ENCODE results near the gene CCDC107. TPM values are rescaled to one million over a fixed set of nuclear protein-coding genes. Genes with fewer than 3 reads are reported as not detected.
"Not testable (repeated sequence)": the region's sequence is repeated elsewhere in the genome, so short reads cannot be mapped to it uniquely, and the experiment has no call there.

CCDC107 gene, protein sequence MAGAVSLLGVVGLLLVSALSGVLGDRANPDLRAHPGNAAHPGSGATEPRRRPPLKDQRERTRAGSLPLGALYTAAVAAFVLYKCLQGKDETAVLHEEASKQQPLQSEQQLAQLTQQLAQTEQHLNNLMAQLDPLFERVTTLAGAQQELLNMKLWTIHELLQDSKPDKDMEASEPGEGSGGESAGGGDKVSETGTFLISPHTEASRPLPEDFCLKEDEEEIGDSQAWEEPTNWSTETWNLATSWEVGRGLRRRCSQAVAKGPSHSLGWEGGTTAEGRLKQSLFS
- total RNA-seq = 10 to 100 TPM; 17.7 to 29.8 (median 27.5) TPM
- total RNA-seq (2013) = 20.2 TPM
- total RNA-seq = 2.1 to 23.6 (median 16.6) reads per million in 29 experiments

GRCh38 chr9:35658137-35658967, at the start of gene CCDC107:
Gene CCDC107, plus strand, starts transcription at chr9:35658292. Its CDS starts 88 bp downstream, at chr9:35658380.
- DNase-seq = peak; percentile 57 to 90 (median 78)
- peak within 1 kb of the TSS; percentile 81 to 95 for H3K4me3 ChIP-seq (ENCODE audit: control insufficient read depth in 1 of 2, extremely low read depth in 1 of 2, low read length in 1 of 2)
- H3K4me1 ChIP-seq (ENCODE audit: control insufficient read depth in 1 of 2, extremely low read depth in 1 of 2, insufficient read depth in 2 of 2, low read length in 2 of 2) = peaks cover 29 to 76% of the 10 kb centered on the region in 2 experiments
- Mint-ChIP-seq H3K36me3 (peaks cover 23% of the 10 kb centered on the region), H3K9me3 (no peaks in the 10 kb centered on the region), H3K4me1 (peaks cover 71 to 82% (median 74%) of the 10 kb centered on the region in 3 donors), H3K4me3 (peak within 1 kb of the TSS; percentile 84 to 93 (median 89)), H3K27me3 (peaks cover 4 to 5% of the 10 kb centered on the region in 2 donors), H3K27ac (peak within 1 kb of the TSS; percentile 96 to 99)
- H3K36me3 ChIP-seq (ENCODE audit: control insufficient read depth in 2 of 2, extremely low read depth in 1 of 2, insufficient read depth in 1 of 2, low read length in 1 of 2) = peaks cover 0 to 14% of the 10 kb centered on the region in 2 donors
- under 1% methylated on average over 51 of the region's 67 CpGs for WGBS (ENCODE audit: insufficient coverage)
- H3K27me3 ChIP-seq (replicated peaks in 1 of 2; ENCODE audit: control insufficient read depth in 2 of 2, extremely low read depth in 1 of 2, insufficient read depth in 2 of 2, low read length in 1 of 2) = no peaks in the 10 kb centered on the region
- ChIA-PET CTCF (interaction anchor here (0.6 to 7.1 kb wide), 28 partner anchors 11 to 587 kb away, joined by 3 to 122 read pairs (median 4); partner anchors contain the start of genes CREB3 (in 1 of the 2), TESK1 (in 1 of the 2), TLN1 (in 1 of the 2) and TPM2 (in 1 of the 2)), POLR2A (interaction anchor here (0.6 to 1.4 kb wide), 5 partner anchors 9 to 19 kb away, joined by 3 to 5 read pairs (median 4); no protein-coding TSS in a partner anchor)
- ATAC-seq (replicated peaks in 1 of 4) = peak; percentile 66 to 82 (median 70)
- H3K27ac ChIP-seq (ENCODE audit: low read length) = peak within 1 kb of the TSS; percentile 99
- no peaks in the 10 kb centered on the region for H3K9me3 ChIP-seq

GRCh38 chr9:35609001-35609819, 48.9 kb upstream of the CCDC107 start:
- H3K9me3 ChIP-seq = no peaks in the 10 kb centered on the region
- DNase-seq = no peak
- Mint-ChIP-seq H3K36me3 (peaks cover 13% of the 10 kb centered on the region), H3K4me1 (peaks cover 27 to 29% (median 28%) of the 10 kb centered on the region in 3 donors), H3K4me3 (no peak overlapping the region), H3K27me3 (no peaks in the 10 kb centered on the region), H3K27ac (no peak overlapping the region), H3K9me3 (no peaks in the 10 kb centered on the region)
- peaks cover 0 to 27% of the 10 kb centered on the region in 2 donors for H3K36me3 ChIP-seq (ENCODE audit: control insufficient read depth in 2 of 2, extremely low read depth in 1 of 2, insufficient read depth in 1 of 2, low read length in 1 of 2)
- 95% methylated on average over 30 of the region's 31 CpGs for WGBS (ENCODE audit: insufficient coverage)
- ChIA-PET CTCF (interaction anchor here (1.0 to 1.8 kb wide), 2 partner anchors 49 to 122 kb away, joined by 4 read pairs; partner anchors contain the start of genes CCDC107 (in 1 of the 2) and RMRP (in 1 of the 2)), POLR2A (interaction anchor here in 1 of 2 donors (0.6 kb wide), 2 partner anchors 46 to 200 kb away, joined by 3 to 8 read pairs; no protein-coding TSS in a partner anchor)
- H3K27me3 ChIP-seq (replicated peaks in 1 of 2; ENCODE audit: control insufficient read depth in 2 of 2, extremely low read depth in 1 of 2, insufficient read depth in 2 of 2, low read length in 1 of 2) = no peaks in the 10 kb centered on the region
- no peak overlapping the region for H3K27ac ChIP-seq (ENCODE audit: low read length)
- H3K4me1 ChIP-seq (ENCODE audit: control insufficient read depth in 1 of 2, extremely low read depth in 1 of 2, insufficient read depth in 2 of 2, low read length in 2 of 2) = peaks cover 10 to 34% of the 10 kb centered on the region in 2 experiments
- no peak for ATAC-seq (replicated peaks in 1 of 4)
- no peak overlapping the region for H3K4me3 ChIP-seq (ENCODE audit: control insufficient read depth in 1 of 2, extremely low read depth in 1 of 2, low read length in 1 of 2)

- Mint-ChIP-seq H3K4me3 (no peak overlapping the region), H3K9me3 (no peaks in the 10 kb centered on the region), H3K27me3 (no peaks in the 10 kb centered on the region), H3K27ac (no peak overlapping the region), H3K36me3 (peaks cover 13% of the 10 kb centered on the region), H3K4me1 (peaks cover 22 to 28% (median 27%) of the 10 kb centered on the region in 3 donors)
- WGBS (ENCODE audit: insufficient coverage) = 97% methylated on average over 6 of the region's 13 CpGs
- Histone ChIP-seq H3K4me1 (ENCODE audit: control insufficient read depth in 1 of 2, extremely low read depth in 1 of 2, insufficient read depth in 2 of 2, low read length in 2 of 2) (peaks cover 9 to 28% of the 10 kb centered on the region in 2 experiments), H3K27ac (ENCODE audit: low read length) (no peak overlapping the region), H3K9me3 (no peaks in the 10 kb centered on the region), H3K4me3 (ENCODE audit: control insufficient read depth in 1 of 2, extremely low read depth in 1 of 2, low read length in 1 of 2) (no peak overlapping the region), H3K27me3 (replicated peaks in 1 of 2; ENCODE audit: control insufficient read depth in 2 of 2, extremely low read depth in 1 of 2, insufficient read depth in 2 of 2, low read length in 1 of 2) (no peaks in the 10 kb centered on the region), H3K36me3 (ENCODE audit: control insufficient read depth in 2 of 2, extremely low read depth in 1 of 2, insufficient read depth in 1 of 2, low read length in 1 of 2) (peaks cover 0 to 27% of the 10 kb centered on the region in 2 donors)
- no peak for DNase-seq
- CTCF ChIA-PET = interaction anchor here in 1 of 2 donors (0.6 kb wide), 1 partner anchor 797 kb away, joined by 3 read pairs; no protein-coding TSS in a partner anchor
- no peak for ATAC-seq (replicated peaks in 1 of 4)
- POLR2A ChIA-PET = no interaction called here
These were observed 48.3 kb upstream of the CCDC107 start for GRCh38 chr9:35609820-35610163.

DNA sequence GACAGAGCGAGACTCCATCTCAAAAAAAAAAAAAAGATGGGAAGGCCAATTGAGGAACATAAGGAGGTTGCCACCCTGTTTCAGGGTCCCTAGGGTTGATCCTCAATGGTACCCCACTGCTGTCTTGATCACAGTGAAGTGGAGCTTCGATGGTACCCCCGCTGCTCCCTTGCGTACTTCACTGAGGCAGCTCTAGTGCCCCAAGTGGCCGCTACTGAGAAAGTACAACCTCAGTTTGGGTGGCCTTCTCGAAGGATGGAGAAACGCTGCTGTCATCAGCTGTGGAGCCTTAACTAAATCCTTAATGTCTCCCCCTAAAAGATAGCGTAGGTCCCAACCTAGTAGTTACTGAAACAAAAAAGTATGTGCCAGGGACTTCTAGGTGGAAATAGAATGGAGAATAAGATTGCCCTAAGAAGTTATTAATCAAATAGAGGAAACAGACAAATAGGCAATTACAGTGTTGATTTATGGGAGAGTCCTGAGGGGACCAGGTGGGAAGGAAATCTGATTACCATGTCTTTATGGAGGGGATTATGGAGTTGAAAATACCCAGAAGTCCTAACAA, 46.8 kb upstream of the CCDC107 start:
- H3K9me3 ChIP-seq = no peaks in the 10 kb centered on the region
- peak overlapping the region; percentile 47 to 49 for H3K27ac Mint-ChIP-seq
- peaks cover 0 to 27% of the 10 kb centered on the region in 2 donors for H3K36me3 ChIP-seq (ENCODE audit: control insufficient read depth in 2 of 2, extremely low read depth in 1 of 2, insufficient read depth in 1 of 2, low read length in 1 of 2)
- CTCF ChIA-PET = interaction anchor here (0.5 to 2.5 kb wide), 20 partner anchors 9 to 487 kb away, joined by 3 to 15 read pairs (median 4); partner anchors contain the start of genes ARHGEF39 (in 1 of the 2), CCDC107 (in 1 of the 2) and RMRP (in 1 of the 2)
- H3K4me1 ChIP-seq (ENCODE audit: control insufficient read depth in 1 of 2, extremely low read depth in 1 of 2, insufficient read depth in 2 of 2, low read length in 2 of 2) = peaks cover 4 to 23% of the 10 kb centered on the region in 2 experiments
- DNase-seq (peak in 33 of 35 experiments; percentile 8 to 76 (median 50)), ATAC-seq (replicated peaks in 1 of 4) (peak; percentile 83 to 96 (median 91))
- POLR2A ChIA-PET = no interaction called here
- no peak overlapping the region for H3K27ac ChIP-seq (ENCODE audit: low read length)
- no peak overlapping the region for H3K4me3 Mint-ChIP-seq
- WGBS (ENCODE audit: insufficient coverage) = 45% methylated on average over 3 of the region's 8 CpGs
- peaks cover 23 to 31% (median 26%) of the 10 kb centered on the region in 3 donors for H3K4me1 Mint-ChIP-seq
- no peak overlapping the region for H3K4me3 ChIP-seq (ENCODE audit: control insufficient read depth in 1 of 2, extremely low read depth in 1 of 2, low read length in 1 of 2)
- no peaks in the 10 kb centered on the region for H3K27me3 Mint-ChIP-seq
- no peaks in the 10 kb centered on the region for H3K9me3 Mint-ChIP-seq
- H3K36me3 Mint-ChIP-seq = peaks cover 13% of the 10 kb centered on the region
- no peaks in the 10 kb centered on the region for H3K27me3 ChIP-seq (replicated peaks in 1 of 2; ENCODE audit: control insufficient read depth in 2 of 2, extremely low read depth in 1 of 2, insufficient read depth in 2 of 2, low read length in 1 of 2)

DNA sequence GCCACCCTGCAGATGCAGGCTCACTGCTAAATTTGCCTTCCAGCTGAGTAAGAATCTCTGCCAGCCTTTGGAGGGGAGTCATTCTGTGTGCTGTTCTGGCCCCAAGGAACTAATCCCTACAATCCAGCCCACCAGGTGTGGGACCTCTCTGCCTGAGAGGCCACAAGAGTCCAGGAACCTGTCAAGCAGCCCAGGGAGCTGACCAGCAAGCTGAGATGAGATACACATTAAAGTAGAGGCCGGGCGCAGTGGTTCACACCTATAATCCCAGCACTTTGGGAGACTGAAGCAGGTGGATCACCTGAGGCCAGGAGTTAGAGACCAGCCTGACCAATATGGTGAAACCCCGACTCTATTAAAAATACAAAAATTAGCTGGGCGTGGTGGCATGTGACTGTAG, 46.0 kb upstream of the CCDC107 start:
- H3K27ac Mint-ChIP-seq; POLR2A ChIA-PET; DNase-seq; H3K4me3 Mint-ChIP-seq; H3K4me3 ChIP-seq (ENCODE audit: control insufficient read depth in 1 of 2, extremely low read depth in 1 of 2, low read length in 1 of 2); H3K9me3 ChIP-seq; H3K9me3 Mint-ChIP-seq; ATAC-seq (replicated peaks in 1 of 4); H3K36me3 Mint-ChIP-seq; H3K27ac ChIP-seq (ENCODE audit: low read length); H3K27me3 Mint-ChIP-seq; H3K27me3 ChIP-seq (replicated peaks in 1 of 2; ENCODE audit: control insufficient read depth in 2 of 2, extremely low read depth in 1 of 2, insufficient read depth in 2 of 2, low read length in 1 of 2): not testable (repeated sequence)
- CTCF ChIA-PET = interaction anchor here (0.6 to 2.5 kb wide), 13 partner anchors 24 to 214 kb away, joined by 3 to 15 read pairs (median 4); partner anchors contain the start of genes ARHGEF39 (in 1 of the 2), CCDC107 (in 1 of the 2) and RMRP (in 1 of the 2)
- H3K4me1 Mint-ChIP-seq = peaks cover 25 to 31% (median 26%) of the 10 kb centered on the region in 3 donors
- 100% methylated on average over 4 of the region's 4 CpGs for WGBS (ENCODE audit: insufficient coverage)
- Histone ChIP-seq H3K36me3 (ENCODE audit: control insufficient read depth in 2 of 2, extremely low read depth in 1 of 2, insufficient read depth in 1 of 2, low read length in 1 of 2) (peaks cover 0 to 27% of the 10 kb centered on the region in 2 donors), H3K4me1 (ENCODE audit: control insufficient read depth in 1 of 2, extremely low read depth in 1 of 2, insufficient read depth in 2 of 2, low read length in 2 of 2) (peaks cover 0 to 23% of the 10 kb centered on the region in 2 experiments)

Data from T-cell (primary cell).